HepG2 (cell line): Measurements from ENCODE around the gene NME7. TPM values are rescaled to one million over a fixed set of nuclear protein-coding genes. Genes with fewer than 3 reads are reported as not detected.

Experiments used
- ATAC-seq: fragments of 200-7000 bp; cut with Tn5 transposase; 3 replicates; pipeline ENCODE4 v1.9.1; 2020; ENCODE audit warnings: mild to moderate bottlenecking, moderate library complexity
- BruUV-seq: library from RNA; stranded (reverse); fragments of 400-500 nt; replicated peaks from 2 replicates; lab custom pipeline; 2021; lab: Mats Ljungman, UMichigan
- CTCF ChIA-PET: fragments of 300-600 bp; formaldehyde crosslinking; extraction: SDS; loops from one replicate; lab custom pipeline; 2021; ENCODE audit warnings: low total read pairs, inconsistent platforms, low intra/inter-chr PET ratio; lab: Yijun Ruan, JAX
- POLR2A ChIA-PET: fragments of 350-600 bp; sonication (Branson Sonifier 250); formaldehyde crosslinking; loops from one replicate; lab custom pipeline; 2020; ENCODE audit warnings: antibody characterized with exemption, inconsistent platforms; lab: Yijun Ruan, JAX
- DNase-seq: peaks from one replicate; pipeline ENCODE4 v3.0.0-alpha.2; 2015; ENCODE audit warnings: low spot score
- FAIRE-seq: peaks from 3 replicates; lab custom pipeline; 2011; peaks lifted over from hg19 to GRCh38; lab: Jason Lieb, UNC
- H2AFZ ChIP-seq: one replicate; pipeline ENCODE4 v1.6.1; 2011; ENCODE audit warnings: low read length, inconsistent platforms
- H3K27ac ChIP-seq: fragments of 300-600 bp; 3 replicates; pipeline ENCODE4 v1.8.0; 2011; ENCODE audit warnings: mixed run types, mild to moderate bottlenecking, mixed read lengths, low read length, inconsistent platforms; ENCODE audit not compliant: insufficient read depth; ENCODE audit errors: extremely low read length
- H3K27me3 ChIP-seq, 2 experiments: fragments of 200-600 bp in 1 of 2; 2 replicates in 1 of 2; 3 replicates in 1 of 2; pipeline versions ENCODE4 v1.6.0 to v1.8.0; 2011; ENCODE audit warnings: low read length in 2 of 2, mild to moderate bottlenecking in 2 of 2, moderate library complexity in 2 of 2, inconsistent platforms in 1 of 2; ENCODE audit not compliant: insufficient read depth in 2 of 2, control insufficient read depth in 1 of 2
- H3K36me3 ChIP-seq, 2 experiments: fragments of 200-600 bp in 1 of 2; replicated peaks in 1 of 2; 2 replicates in 1 of 2; 3 replicates in 1 of 2; pipeline versions ENCODE4 v1.5.1 to v1.8.0; 2011; ENCODE audit warnings: low read length in 2 of 2, inconsistent platforms in 1 of 2; ENCODE audit not compliant: insufficient read depth in 2 of 2, control insufficient read depth in 1 of 2
- H3K4me1 ChIP-seq: 2 replicates; pipeline ENCODE4 v1.5.1; 2012; ENCODE audit warnings: low read length, inconsistent platforms; ENCODE audit not compliant: insufficient read depth
- H3K4me2 ChIP-seq: 2 replicates; pipeline ENCODE4 v1.6.0; 2011; ENCODE audit warnings: low read depth, low read length, inconsistent platforms
- H3K4me3 ChIP-seq, 3 experiments: fragments of 200-600 bp in 1 of 3; sonication (generic), shearing (Covaris generic) in 1 of 3; replicated peaks in 1 of 3; 2 replicates each; pipeline ENCODE4 v1.5.1; 2011 to 2016; ENCODE audit warnings: low read length in 3 of 3, inconsistent platforms in 2 of 3, low read depth in 2 of 3, mild to moderate bottlenecking in 2 of 3, control low read depth in 1 of 3, mixed read lengths in 1 of 3; ENCODE audit not compliant: insufficient read depth in 1 of 3
- H3K79me2 ChIP-seq: one replicate; pipeline ENCODE4 v1.6.1; 2011; ENCODE audit warnings: low read length, inconsistent platforms; ENCODE audit not compliant: insufficient read depth
- H3K9ac ChIP-seq: 2 replicates; pipeline ENCODE4 v1.6.0; 2011; ENCODE audit warnings: mild to moderate bottlenecking, low read depth, low read length, inconsistent platforms; ENCODE audit not compliant: insufficient read depth
- H3K9me3 ChIP-seq: 2 replicates; pipeline ENCODE4 v1.5.1; 2012; ENCODE audit warnings: mild to moderate bottlenecking, low read length
- H4K20me1 ChIP-seq: 2 replicates; pipeline ENCODE4 v1.6.0; 2011; ENCODE audit warnings: inconsistent platforms, mild to moderate bottlenecking, low read length, moderate library complexity; ENCODE audit not compliant: insufficient read depth
- FOXC1 ChIP-seq: sonication (generic); formaldehyde crosslinking; IDR thresholded peaks from 2 replicates; pipeline ENCODE4 v1.8.0; 2022; ENCODE audit warnings: mild to moderate bottlenecking, missing genetic modification reagents, borderline replicate concordance
- KDM3A ChIP-seq: IDR thresholded peaks from 2 replicates; pipeline ENCODE4 v1.6.1; 2018; ENCODE audit warnings: low read depth, missing compliant biosample characterization
- KLF11 ChIP-seq: IDR thresholded peaks from 2 replicates; pipeline ENCODE4 v1.6.1; 2016; ENCODE audit warnings: missing compliant biosample characterization
- NCOA2 ChIP-seq: sonication (generic); formaldehyde crosslinking; IDR thresholded peaks from 2 replicates; pipeline ENCODE4 v1.8.0; 2022; ENCODE audit warnings: inconsistent platforms
- NR3C1 ChIP-seq: sonication (generic); formaldehyde crosslinking; IDR thresholded peaks from 2 replicates; pipeline ENCODE4 v1.4.0; 2020; ENCODE audit warnings: missing genetic modification reagents
- SATB2 ChIP-seq: sonication (generic); formaldehyde crosslinking; IDR thresholded peaks from 2 replicates; pipeline ENCODE4 v1.5.0; 2020; ENCODE audit warnings: missing genetic modification reagents
- SIN3A ChIP-seq: IDR thresholded peaks from 2 replicates; pipeline ENCODE4 v1.6.1; 2011; ENCODE audit warnings: low read depth, mild to moderate bottlenecking, control low read depth, low read length, borderline replicate concordance
- SP4 ChIP-seq: sonication (generic); formaldehyde crosslinking; IDR thresholded peaks from 2 replicates; pipeline ENCODE4 v1.8.1; 2023; ENCODE audit warnings: mild to moderate bottlenecking, missing genetic modification reagents
- ZNF207 ChIP-seq: fragments of 450-650 bp; IDR thresholded peaks from 2 replicates; pipeline ENCODE4 v1.6.1; 2016; ENCODE audit warnings: antibody characterized with exemption, borderline replicate concordance
- ZNF282 ChIP-seq: fragments of 450-650 bp; IDR thresholded peaks from 2 replicates; pipeline ENCODE4 v1.6.1; 2018; ENCODE audit not compliant: partially characterized antibody
- ZNF496 ChIP-seq: sonication (generic); formaldehyde crosslinking; IDR thresholded peaks from 2 replicates; pipeline ENCODE4 v1.8.1; 2023; ENCODE audit warnings: mild to moderate bottlenecking, moderate library complexity, missing genetic modification reagents; ENCODE audit not compliant: insufficient replicate concordance
- ZNF7 ChIP-seq: IDR thresholded peaks from 2 replicates; pipeline ENCODE4 v1.6.1; 2016; ENCODE audit warnings: missing biosample characterization, missing genetic modification reagents
- ZNF839 ChIP-seq: sonication (generic); formaldehyde crosslinking; IDR thresholded peaks from 2 replicates; pipeline ENCODE4 v1.4.0; 2020; ENCODE audit warnings: missing genetic modification reagents, mild to moderate bottlenecking, borderline replicate concordance
- WGBS: methylation state at CpG from one replicate; pipeline ENCODE4 v1.1.6; 2017; ENCODE audit warnings: low lambda C conversion rate; 5-methylcytosine and 5-hydroxymethylcytosine counted together
- in situ Hi-C: cut with HindIII; loops from 2 replicates; pipeline ENCODE4 v1.10.0; 2017; ENCODE audit warnings: low pct_unique_long_range_greater_than_20kb; ENCODE audit not compliant: extremely low pct_ligation_motif_present
- intact Hi-C: fragments of 100-400 bp; cut with micrococcal nuclease; formaldehyde crosslinking; loops from one replicate; pipeline ENCODE4 v1.10.0; 2022; ENCODE audit not compliant: unreplicated experiment
- polyA plus RNA-seq, 8 experiments: library from polyadenylated mRNA; depleted of rRNA in 3 of 8; stranded (reverse) in 7 of 8; unstranded in 1 of 8; fragments of >200 nt; fragmentation: Illumina TruSeq in 4 of 8; extraction: Trizol in 4 of 8; gene quantifications; 2 replicates each; pipeline versions ENCODE4 v1.2.1 to v1.2.3, GENCODE V29; 2011 to 2016; ENCODE audit warnings: low read depth in 4 of 8, missing spikeins in 1 of 8, mixed read lengths in 1 of 8; ENCODE audit not compliant: insufficient read depth in 1 of 8
- total RNA-seq, 5 experiments: library from RNA; depleted of rRNA; stranded (reverse); fragments of >200 nt; fragmentation: Illumina TruSeq; extraction: Trizol; gene quantifications; 2 replicates each; pipeline ENCODE4 v1.2.3, GENCODE V29; 2016; ENCODE audit warnings: low read depth in 1 of 5
- TF ChIP-seq, protein P1 (sequence below): IDR thresholded peaks from 2 replicates; pipeline ENCODE4 v1.6.1; 2012; ENCODE audit warnings: low read depth, low read length, improper control_type of control experiment
- TF ChIP-seq, protein P2 (sequence below): sonication (generic); formaldehyde crosslinking; conservative IDR thresholded peaks from 2 replicates; pipeline ENCODE4 v1.5.0; 2020; ENCODE audit warnings: missing genetic modification reagents
- TF ChIP-seq, protein P3 (sequence below): IDR thresholded peaks from 2 replicates; pipeline ENCODE4 v1.6.1; 2016; ENCODE audit warnings: missing genetic modification reagents, missing compliant biosample characterization
- TF ChIP-seq, protein P4 (sequence below): sonication (generic); formaldehyde crosslinking; IDR thresholded peaks from 2 replicates; pipeline ENCODE4 v1.8.0; 2022; ENCODE audit warnings: mild to moderate bottlenecking, missing genetic modification reagents; ENCODE audit not compliant: insufficient replicate concordance
- TF ChIP-seq, protein P5 (sequence below): sonication (generic); formaldehyde crosslinking; IDR thresholded peaks from 2 replicates; pipeline ENCODE4 v1.5.1; 2020; ENCODE audit warnings: missing genetic modification reagents, mild to moderate bottlenecking, borderline replicate concordance

The NME7 gene
- total and polyA plus RNA-seq, 2 of the 13 experiments (the other 11 are each of a cell fraction or from before 2014, with no cell fraction given), result 9.4 to 22.5 TPM

DNA sequence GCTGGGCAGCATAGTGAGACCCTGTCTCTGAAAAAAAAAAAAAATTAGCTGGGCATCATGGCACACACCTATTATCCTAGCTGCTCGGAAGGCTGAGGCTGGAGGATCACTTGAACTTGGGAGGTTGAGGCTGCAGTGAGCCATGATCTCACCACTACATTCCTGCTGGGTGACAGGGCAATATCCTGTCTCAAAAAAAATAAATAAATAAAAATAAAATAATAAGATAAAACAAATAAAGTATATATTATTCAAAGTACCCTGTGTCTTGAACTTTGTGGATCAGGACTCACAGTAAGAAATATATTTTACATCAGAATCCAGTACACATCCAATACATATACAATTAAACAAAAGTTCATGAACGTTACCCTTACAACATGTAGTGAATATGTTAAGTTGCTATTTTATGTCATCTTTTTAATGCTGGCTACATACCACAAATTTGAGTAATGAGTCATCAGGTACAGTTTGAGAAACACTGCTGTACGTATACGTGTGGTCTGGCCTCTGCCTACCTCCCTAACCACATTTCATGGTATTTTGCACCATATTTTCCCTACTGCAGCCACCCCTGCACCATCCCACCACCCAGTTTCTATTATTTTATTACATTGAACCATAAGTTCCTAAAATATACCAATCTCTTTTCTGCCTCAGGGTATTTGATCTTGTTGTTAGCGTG, 4.4 kb downstream of the NME7 start:
- H3K27me3 ChIP-seq, result no peaks in the 10 kb centered on the region; a peak in 2 of 5 replicates
- H3K79me2 ChIP-seq, result peaks cover 2% of the 10 kb centered on the region
- H4K20me1 ChIP-seq, result no peaks in the 10 kb centered on the region
- no peak for ATAC-seq
- CTCF ChIA-PET, result no interaction called here
- WGBS, result 95% methylated on average over 5 of the region's 5 CpGs
- no peak overlapping the region for H3K27ac ChIP-seq
- no peak for DNase-seq
- BruUV-seq, result no TSS peak
- POLR2A ChIA-PET, result no interaction called here
- no peak overlapping the region for H3K4me3 ChIP-seq
- FAIRE-seq, result no peak
- H3K9me3 ChIP-seq, result 0 out of 2 replicates have a peak, but pooled peaks cover 4% of the 10 kb centered on the region
- in situ Hi-C loops (no loop called here), intact Hi-C loops (no loop called here)
- no peaks in the 10 kb centered on the region for H3K36me3 ChIP-seq
- no peak overlapping the region for H3K9ac ChIP-seq
- H3K4me1 ChIP-seq, result peaks cover 14% of the 10 kb centered on the region
- no peak overlapping the region for H2AFZ ChIP-seq
- no peak overlapping the region for H3K4me2 ChIP-seq
- TF ChIP-seq FOXC1 (CRISPR knock-in tag) (no peak), ZNF282 (no peak), ZNF839 (no peak), KLF11 (no peak), ZNF207 (no peak), SP4 (CRISPR knock-in tag) (no peak), NCOA2 (CRISPR knock-in tag) (no peak), ZNF496 (CRISPR knock-in tag) (no peak), SATB2 (CRISPR knock-in tag) (no peak), ZNF7 (no peak), KDM3A (no peak), NR3C1 (no peak), SIN3A (no peak)
- TF ChIP-seq, protein P1, sequence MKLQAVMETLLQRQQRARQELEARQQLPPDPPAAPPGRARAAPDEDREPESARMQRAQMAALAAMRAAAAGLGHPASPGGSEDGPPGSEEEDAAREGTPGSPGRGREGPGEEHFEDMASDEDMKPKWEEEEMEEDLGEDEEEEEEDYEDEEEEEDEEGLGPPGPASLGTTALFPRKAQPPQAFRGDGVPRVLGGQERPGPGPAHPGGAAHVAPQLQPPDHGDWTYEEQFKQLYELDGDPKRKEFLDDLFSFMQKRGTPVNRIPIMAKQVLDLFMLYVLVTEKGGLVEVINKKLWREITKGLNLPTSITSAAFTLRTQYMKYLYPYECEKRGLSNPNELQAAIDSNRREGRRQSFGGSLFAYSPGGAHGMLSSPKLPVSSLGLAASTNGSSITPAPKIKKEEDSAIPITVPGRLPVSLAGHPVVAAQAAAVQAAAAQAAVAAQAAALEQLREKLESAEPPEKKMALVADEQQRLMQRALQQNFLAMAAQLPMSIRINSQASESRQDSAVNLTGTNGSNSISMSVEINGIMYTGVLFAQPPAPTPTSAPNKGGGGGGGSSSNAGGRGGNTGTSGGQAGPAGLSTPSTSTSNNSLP, result no peak
- TF ChIP-seq, protein P2, sequence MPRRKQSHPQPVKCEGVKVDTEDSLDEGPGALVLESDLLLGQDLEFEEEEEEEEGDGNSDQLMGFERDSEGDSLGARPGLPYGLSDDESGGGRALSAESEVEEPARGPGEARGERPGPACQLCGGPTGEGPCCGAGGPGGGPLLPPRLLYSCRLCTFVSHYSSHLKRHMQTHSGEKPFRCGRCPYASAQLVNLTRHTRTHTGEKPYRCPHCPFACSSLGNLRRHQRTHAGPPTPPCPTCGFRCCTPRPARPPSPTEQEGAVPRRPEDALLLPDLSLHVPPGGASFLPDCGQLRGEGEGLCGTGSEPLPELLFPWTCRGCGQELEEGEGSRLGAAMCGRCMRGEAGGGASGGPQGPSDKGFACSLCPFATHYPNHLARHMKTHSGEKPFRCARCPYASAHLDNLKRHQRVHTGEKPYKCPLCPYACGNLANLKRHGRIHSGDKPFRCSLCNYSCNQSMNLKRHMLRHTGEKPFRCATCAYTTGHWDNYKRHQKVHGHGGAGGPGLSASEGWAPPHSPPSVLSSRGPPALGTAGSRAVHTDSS (CRISPR knock-in tag), result no peak
- TF ChIP-seq, protein P3, sequence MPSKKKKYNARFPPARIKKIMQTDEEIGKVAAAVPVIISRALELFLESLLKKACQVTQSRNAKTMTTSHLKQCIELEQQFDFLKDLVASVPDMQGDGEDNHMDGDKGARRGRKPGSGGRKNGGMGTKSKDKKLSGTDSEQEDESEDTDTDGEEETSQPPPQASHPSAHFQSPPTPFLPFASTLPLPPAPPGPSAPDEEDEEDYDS (CRISPR knock-in tag), result no peak
- TF ChIP-seq, protein P4, sequence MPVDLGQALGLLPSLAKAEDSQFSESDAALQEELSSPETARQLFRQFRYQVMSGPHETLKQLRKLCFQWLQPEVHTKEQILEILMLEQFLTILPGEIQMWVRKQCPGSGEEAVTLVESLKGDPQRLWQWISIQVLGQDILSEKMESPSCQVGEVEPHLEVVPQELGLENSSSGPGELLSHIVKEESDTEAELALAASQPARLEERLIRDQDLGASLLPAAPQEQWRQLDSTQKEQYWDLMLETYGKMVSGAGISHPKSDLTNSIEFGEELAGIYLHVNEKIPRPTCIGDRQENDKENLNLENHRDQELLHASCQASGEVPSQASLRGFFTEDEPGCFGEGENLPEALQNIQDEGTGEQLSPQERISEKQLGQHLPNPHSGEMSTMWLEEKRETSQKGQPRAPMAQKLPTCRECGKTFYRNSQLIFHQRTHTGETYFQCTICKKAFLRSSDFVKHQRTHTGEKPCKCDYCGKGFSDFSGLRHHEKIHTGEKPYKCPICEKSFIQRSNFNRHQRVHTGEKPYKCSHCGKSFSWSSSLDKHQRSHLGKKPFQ (CRISPR knock-in tag), result no peak
- TF ChIP-seq, protein P5, sequence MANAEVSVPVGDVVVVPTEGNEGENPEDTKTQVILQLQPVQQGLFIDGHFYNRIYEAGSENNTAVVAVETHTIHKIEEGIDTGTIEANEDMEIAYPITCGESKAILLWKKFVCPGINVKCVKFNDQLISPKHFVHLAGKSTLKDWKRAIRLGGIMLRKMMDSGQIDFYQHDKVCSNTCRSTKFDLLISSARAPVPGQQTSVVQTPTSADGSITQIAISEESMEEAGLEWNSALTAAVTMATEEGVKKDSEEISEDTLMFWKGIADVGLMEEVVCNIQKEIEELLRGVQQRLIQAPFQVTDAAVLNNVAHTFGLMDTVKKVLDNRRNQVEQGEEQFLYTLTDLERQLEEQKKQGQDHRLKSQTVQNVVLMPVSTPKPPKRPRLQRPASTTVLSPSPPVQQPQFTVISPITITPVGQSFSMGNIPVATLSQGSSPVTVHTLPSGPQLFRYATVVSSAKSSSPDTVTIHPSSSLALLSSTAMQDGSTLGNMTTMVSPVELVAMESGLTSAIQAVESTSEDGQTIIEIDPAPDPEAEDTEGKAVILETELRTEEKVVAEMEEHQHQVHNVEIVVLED (CRISPR knock-in tag), result no peak
